ENCODE data around the gene SLC39A10.

Gene SLC39A10

GRCh38 chr2:195722075-195722474 lies 65.0 kb downstream of the SLC39A10 start:
- DNase-seq (ENCODE audit: low spot score) = no peak

- no peak for DNase-seq (ENCODE audit: low spot score)
Observed at GRCh38 chr2:195727106-195727505, 70.1 kb downstream of the SLC39A10 start.

- no peak for DNase-seq (ENCODE audit: low spot score)
Observed at GRCh38 chr2:195730912-195731311, 73.9 kb downstream of the SLC39A10 start.

- no peak for DNase-seq (ENCODE audit: low spot score)
Observed at GRCh38 chr2:195732574-195732973, 75.5 kb downstream of the SLC39A10 start.

GRCh38 chr2:195733831-195734230 lies 76.8 kb downstream of the SLC39A10 start:
- DNase-seq (ENCODE audit: low spot score) = no peak

- DNase-seq (ENCODE audit: low spot score) = no peak
Observed at GRCh38 chr2:195734395-195734794, 77.4 kb downstream of the SLC39A10 start.

- DNase-seq (ENCODE audit: low spot score) = no peak
Observed at GRCh38 chr2:195734931-195735330, 77.9 kb downstream of the SLC39A10 start.

GRCh38 chr2:195735347-195735746 lies 78.3 kb downstream of the SLC39A10 start:
- DNase-seq (ENCODE audit: low spot score) = no peak

GRCh38 chr2:195737511-195738325 lies 80.7 kb downstream of the SLC39A10 start:
- no peak for DNase-seq (ENCODE audit: low spot score)

- DNase-seq (ENCODE audit: low spot score) = no peak
Observed at GRCh38 chr2:195741191-195741590, 84.2 kb downstream of the SLC39A10 start.

GRCh38 chr2:195756218-195756942 lies 99.4 kb downstream of the SLC39A10 start:
- DNase-seq (ENCODE audit: low spot score) = no peak

- no peak for DNase-seq (ENCODE audit: low spot score)
Observed at GRCh38 chr2:195758846-195759245, 101.8 kb downstream of the SLC39A10 start.

GRCh38 chr2:195759877-195760276 lies 102.9 kb downstream of the SLC39A10 start:
- no peak for DNase-seq (ENCODE audit: low spot score)

- DNase-seq (ENCODE audit: low spot score) = no peak
Observed at GRCh38 chr2:195763866-195764265, 106.8 kb downstream of the SLC39A10 start.

GRCh38 chr2:195766691-195767090 lies 109.7 kb downstream of the SLC39A10 start:
- no peak for DNase-seq (ENCODE audit: low spot score)

- no peak for DNase-seq (ENCODE audit: low spot score)
Observed at GRCh38 chr2:195768431-195768830, 111.4 kb downstream of the SLC39A10 start.

- DNase-seq (ENCODE audit: low spot score) = no peak
Observed at GRCh38 chr2:195769975-195770374, 112.9 kb downstream of the SLC39A10 start.

- no peak for DNase-seq (ENCODE audit: low spot score)
Observed at GRCh38 chr2:195779491-195779890, 122.5 kb downstream of the SLC39A10 start.

GRCh38 chr2:195782156-195782555 lies 125.1 kb downstream of the SLC39A10 start:
- no peak for DNase-seq (ENCODE audit: low spot score)

Measured in activated CD4-positive, alpha-beta T cell treated with anti-CD3 and anti-CD28 coated beads, Interleukin-2, Interleukin-4, amounts not matched to agents 100 ng/mL and 50 ng/mL, durations not matched to agents 16 hours and 8 hours (primary cell).